CD4-positive, alpha-beta T cell (primary cell): ENCODE measurements around the gene RPGRIP1. TPM values are rescaled to one million over a fixed set of nuclear protein-coding genes. Genes with fewer than 3 reads are reported as not detected.
A peak's percentile ranks its signal among the peaks of the same experiment; 100 is the strongest.

Experiments used
- ATAC-seq: fragments of 200-7000 bp; cut with Tn5 transposase; one replicate; pipeline ENCODE4 v1.10.0; 2022; ENCODE audit warnings: mild to moderate bottlenecking; ENCODE audit not compliant: poor library complexity
- CTCF ChIA-PET: fragments of 350-600 bp; sonication (Branson Sonifier 250); formaldehyde crosslinking; loops from one replicate; lab custom pipeline; 2021; ENCODE audit warnings: antibody characterized with exemption, inconsistent platforms; lab: Charles Lee
- POLR2A ChIA-PET: fragments of 350-600 bp; sonication (Branson Sonifier 250); formaldehyde crosslinking; loops from one replicate; lab custom pipeline; 2021; ENCODE audit warnings: antibody characterized with exemption, inconsistent platforms; lab: Charles Lee
- DNase-seq, 14 experiments: peaks; one replicate each; pipeline ENCODE4 v3.0.0-alpha.2; 2013 to 2020; ENCODE audit warnings: mixed read lengths in 2 of 14
- H3K27ac ChIP-seq, 2 donors: one replicate each; pipeline versions ENCODE4 v1.5.1 to v1.7.0; 2013; ENCODE audit warnings: low read length in 2 of 2, low read depth in 1 of 2, mild to moderate bottlenecking in 1 of 2
- H3K27me3 ChIP-seq, 2 experiments: 1 replicate in 1 of 2; 2 replicates in 1 of 2; pipeline versions ENCODE4 v1.6.1 to v1.7.0; 2013; ENCODE audit warnings: low read length in 2 of 2, control low read depth in 1 of 2, mild to moderate bottlenecking in 1 of 2, moderate library complexity in 1 of 2; ENCODE audit not compliant: insufficient read depth in 2 of 2, control insufficient read depth in 1 of 2
- H3K36me3 ChIP-seq: one replicate; pipeline ENCODE4 v1.6.1; 2013; ENCODE audit warnings: low read length, control low read depth; ENCODE audit not compliant: insufficient read depth
- H3K4me1 ChIP-seq: one replicate; pipeline ENCODE4 v1.6.1; 2013; ENCODE audit warnings: low read length, control low read depth; ENCODE audit not compliant: insufficient read depth
- H3K4me3 ChIP-seq: one replicate; pipeline ENCODE4 v1.5.1; 2013; ENCODE audit warnings: mild to moderate bottlenecking, low read length, moderate library complexity
- H3K9me3 ChIP-seq, 2 experiments: 1 replicate in 1 of 2; 2 replicates in 1 of 2; pipeline versions ENCODE4 v1.6.1 to v1.7.0; 2013; ENCODE audit warnings: low read length in 2 of 2, mild to moderate bottlenecking in 2 of 2, control low read depth in 1 of 2, moderate library complexity in 1 of 2; ENCODE audit not compliant: control insufficient read depth in 1 of 2, insufficient read depth in 1 of 2
- H3K27ac Mint-ChIP-seq: one replicate; pipeline ENCODE4 v1.8.0; 2020; ENCODE audit warnings: mixed read lengths
- H3K27me3 Mint-ChIP-seq: one replicate; pipeline ENCODE4 v1.8.0; 2021; ENCODE audit warnings: mixed read lengths
- H3K36me3 Mint-ChIP-seq: one replicate; pipeline ENCODE4 v1.8.0; 2021; ENCODE audit warnings: low read depth, mixed read lengths
- H3K4me1 Mint-ChIP-seq: one replicate; pipeline ENCODE4 v1.8.0; 2021; ENCODE audit warnings: low read depth, mixed read lengths
- H3K4me3 Mint-ChIP-seq: one replicate; pipeline ENCODE4 v1.8.0; 2020; ENCODE audit warnings: mild to moderate bottlenecking, mixed read lengths
- H3K9me3 Mint-ChIP-seq: one replicate; pipeline ENCODE4 v1.8.0; 2020; ENCODE audit warnings: mixed read lengths
- CTCF ChIP-seq: fragments of 200-600 bp; IDR thresholded peaks from one replicate; pipeline ENCODE4 v1.8.0; 2022; ENCODE audit warnings: antibody characterized with exemption, mild to moderate bottlenecking
- intact Hi-C, 2 experiments: fragments of 100-400 bp; cut with DNase I in 1 of 2; cut with micrococcal nuclease in 1 of 2; formaldehyde crosslinking; loops; one replicate each; pipeline versions ENCODE4 v1.15.1 to v1.9.0; 2023 to 2025; cut with DNase I, micrococcal nuclease
- total RNA-seq, 174 experiments: library from RNA in 2 of 174; stranded (reverse) in 2 of 174; gene quantifications; one replicate each; pipeline ENCODE4 v1.2.3 and lab custom pipeline; 2021 to 2026

The RPGRIP1 gene
- total RNA-seq, 2 experiments from 2014 or later = not detected

- Mint-ChIP-seq H3K36me3 (peaks cover 94% of the 10 kb centered on the region), H3K27ac (peak overlapping the region; percentile 43), H3K9me3 (no peaks in the 10 kb centered on the region), H3K27me3 (no peaks in the 10 kb centered on the region), H3K4me3 (peak overlapping the region; percentile 65), H3K4me1 (peaks cover 88% of the 10 kb centered on the region)
- ATAC-seq (no peak), DNase-seq (no peak)
- Histone ChIP-seq H3K4me1 (peaks cover 59% of the 10 kb centered on the region), H3K4me3 (no peak overlapping the region), H3K27me3 (no peaks in the 10 kb centered on the region), H3K36me3 (peaks cover 89% of the 10 kb centered on the region), H3K9me3 (no peaks in the 10 kb centered on the region), H3K27ac (no peak overlapping the region)
- intact Hi-C loops = no loop called here
- ChIA-PET CTCF (no interaction called here), POLR2A (interaction anchor here (1.0 to 1.6 kb wide), 2 partner anchors 8 to 17 kb away, joined by 4 read pairs; no protein-coding TSS in a partner anchor)
- TF ChIP-seq CTCF = no peak
These were observed 20.7 kb upstream of the RPGRIP1 start for GRCh38 chr14:21258889-21259787.

GRCh38 chr14:21261824-21262223, 18.1 kb upstream of the RPGRIP1 start:
- CTCF ChIA-PET = no interaction called here
- peak overlapping the region; percentile 56 for H3K4me3 Mint-ChIP-seq
- intact Hi-C loops = loop anchor here in 1 of 2 experiments (10.0 kb wide), 1 partner anchor 47 kb away; no protein-coding TSS in a partner anchor

DNA sequence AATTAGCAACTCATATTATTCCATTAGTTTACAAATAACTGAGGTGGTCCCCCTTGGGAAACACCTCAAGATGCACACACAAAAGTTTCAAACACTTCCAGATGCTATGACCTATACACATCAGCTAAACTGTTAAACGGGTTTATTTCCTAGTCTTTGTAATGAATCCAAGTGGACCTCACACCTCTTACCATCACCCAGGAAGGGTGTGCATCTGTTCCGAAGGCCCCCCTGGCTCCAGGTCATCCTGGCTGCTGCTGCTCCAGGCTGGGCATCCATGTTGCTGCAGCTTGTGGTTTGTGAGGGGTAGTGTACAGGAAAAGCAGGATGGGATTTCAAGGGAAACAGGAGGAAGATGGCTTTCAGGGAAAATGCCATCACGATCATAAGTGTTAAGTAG, 17.5 kb upstream of the RPGRIP1 start:
- Mint-ChIP-seq H3K4me3 (peak overlapping the region; percentile 56), H3K9me3 (no peaks in the 10 kb centered on the region), H3K36me3 (peaks cover 93% of the 10 kb centered on the region), H3K27me3 (no peaks in the 10 kb centered on the region), H3K4me1 (peaks cover 86% of the 10 kb centered on the region), H3K27ac (peak overlapping the region; percentile 95)
- Histone ChIP-seq H3K9me3 (no peaks in the 10 kb centered on the region), H3K36me3 (peaks cover 84% of the 10 kb centered on the region), H3K4me3 (no peak overlapping the region), H3K27ac (no peak overlapping the region), H3K27me3 (no peaks in the 10 kb centered on the region), H3K4me1 (peaks cover 59% of the 10 kb centered on the region)
- ATAC-seq (no peak), DNase-seq (no peak)
- intact Hi-C loops = loop anchor here in 1 of 2 experiments (10.0 kb wide), 1 partner anchor 48 kb away; no protein-coding TSS in a partner anchor
- ChIA-PET CTCF (interaction anchor here (1.3 kb wide), 1 partner anchor 9 kb away, joined by 3 read pairs; no protein-coding TSS in a partner anchor), POLR2A (interaction anchor here (0.7 to 1.7 kb wide), 2 partner anchors 13 to 30 kb away, joined by 3 to 4 read pairs; no protein-coding TSS in a partner anchor)
- no peak for TF ChIP-seq CTCF

More at GRCh38 chr14:21261824-21262223, 18.1 kb upstream of the RPGRIP1 start:
- peaks cover 93% of the 10 kb centered on the region for H3K36me3 Mint-ChIP-seq
- peak overlapping the region; percentile 95 for H3K27ac Mint-ChIP-seq
- Histone ChIP-seq H3K27ac (no peak overlapping the region), H3K27me3 (no peaks in the 10 kb centered on the region), H3K36me3 (peaks cover 86% of the 10 kb centered on the region), H3K4me1 (peaks cover 63% of the 10 kb centered on the region), H3K4me3 (no peak overlapping the region), H3K9me3 (no peaks in the 10 kb centered on the region)
- H3K4me1 Mint-ChIP-seq = peaks cover 87% of the 10 kb centered on the region
- TF ChIP-seq CTCF = no peak
- no peaks in the 10 kb centered on the region for H3K27me3 Mint-ChIP-seq
- POLR2A ChIA-PET = interaction anchor here (0.7 to 1.7 kb wide), 3 partner anchors 14 to 123 kb away, joined by 3 to 6 read pairs (median 4); no protein-coding TSS in a partner anchor
- DNase-seq (no peak), ATAC-seq (no peak)
- H3K9me3 Mint-ChIP-seq = no peaks in the 10 kb centered on the region
